Thoracic aorta (tissue), 2 donors: Measurements from ENCODE around the gene NPHP4. TPM values are rescaled to one million over a fixed set of nuclear protein-coding genes. Genes with fewer than 3 reads are reported as not detected.

Experiments
- ATAC-seq: fragments of 150-250 bp; one replicate; pipeline ENCODE4 v1.8.0; 2017; ENCODE audit warnings: low read depth; ENCODE audit not compliant: insufficient number of reproducible peaks, low FRiP score
- DNase-seq: peaks from one replicate; pipeline ENCODE4 v3.0.0-alpha.2; 2020; ENCODE audit warnings: low spot score
- H3K27ac ChIP-seq, 2 donors: fragments of 200-600 bp; sonication (generic); 1 replicate in 1 of 2; 2 replicates in 1 of 2; pipeline ENCODE4 v1.5.1; 2016; ENCODE audit warnings: mild to moderate bottlenecking in 2 of 2, moderate library complexity in 2 of 2
- H3K27me3 ChIP-seq: fragments of 200-600 bp; sonication (generic); replicated peaks from 2 replicates; pipeline ENCODE4 v1.6.0; 2016; ENCODE audit warnings: mild to moderate bottlenecking; ENCODE audit not compliant: insufficient read depth
- H3K36me3 ChIP-seq: fragments of 200-600 bp; sonication (generic); one replicate; pipeline ENCODE4 v1.5.1; 2016
- H3K4me1 ChIP-seq, 2 donors: fragments of 200-600 bp; sonication (generic); 1 replicate in 1 of 2; 2 replicates in 1 of 2; pipeline versions ENCODE4 v1.5.1 to v1.6.0; 2016; ENCODE audit warnings: low read depth in 2 of 2, mild to moderate bottlenecking in 1 of 2; ENCODE audit not compliant: control insufficient read depth in 1 of 2
- H3K4me3 ChIP-seq: fragments of 200-600 bp; sonication (generic); 2 replicates; pipeline ENCODE4 v1.5.1; 2016; ENCODE audit warnings: mild to moderate bottlenecking
- H3K9me3 ChIP-seq: fragments of 200-600 bp; sonication (generic); 2 replicates; pipeline ENCODE4 v1.5.1; 2016
- CTCF ChIP-seq: fragments of 200-600 bp; sonication (generic); IDR thresholded peaks from one replicate; pipeline ENCODE4 v1.5.1; 2019; ENCODE audit warnings: antibody characterized with exemption
- total RNA-seq, 2 donors: library from RNA; depleted of rRNA; stranded (reverse); fragments of >200 nt; gene quantifications; one replicate each; pipeline versions ENCODE4 v1.1.0 to v1.2.3, GENCODE V29; 2016

Gene NPHP4
- total RNA-seq, 2 donors from 2014 or later, result 11.4 to 15.1 TPM

- TF ChIP-seq CTCF, result no peak
- DNase-seq (no peak), ATAC-seq (no peak)
- Histone ChIP-seq H3K27ac (no peak overlapping the region), H3K4me1 (no peaks in the 10 kb centered on the region), H3K36me3 (peaks cover 11% of the 10 kb centered on the region), H3K4me3 (no peak overlapping the region), H3K9me3 (no peaks in the 10 kb centered on the region), H3K27me3 (no peaks in the 10 kb centered on the region)
These were observed 24.7 kb downstream of the NPHP4 start for GRCh38 chr1:5967351-5968160.

DNA sequence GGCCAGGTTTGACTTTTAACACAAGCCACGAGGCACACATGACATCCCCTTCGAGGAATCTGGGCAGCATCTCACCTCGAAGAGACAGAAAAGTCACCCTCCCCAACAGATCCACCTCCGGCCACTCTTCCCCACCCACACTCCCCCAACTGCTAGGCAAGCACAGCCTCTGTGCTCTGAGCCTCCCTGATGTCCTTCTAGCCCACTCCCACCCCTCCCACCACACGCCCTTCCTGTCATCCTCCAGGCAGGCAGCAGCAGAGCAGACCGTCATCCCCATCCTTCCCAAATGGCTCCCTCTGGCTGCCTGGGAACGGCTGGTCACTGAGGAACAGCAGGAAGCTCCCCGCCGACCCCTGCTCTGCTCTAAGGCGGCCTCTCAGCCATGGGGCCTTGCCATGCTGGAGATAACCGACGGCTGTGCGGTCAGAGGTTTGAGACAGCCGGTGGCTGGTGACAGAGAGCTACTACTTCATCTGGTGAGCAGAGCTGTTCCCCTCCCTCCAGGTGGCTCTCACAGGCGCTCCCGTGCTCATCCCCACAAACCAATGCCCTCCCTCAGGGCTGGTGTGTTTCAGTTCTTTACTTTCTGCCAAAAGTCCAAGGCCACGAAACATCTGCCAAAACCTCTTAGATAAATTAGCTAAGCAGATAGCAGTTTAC is 25.6 kb downstream of the NPHP4 start:
- Histone ChIP-seq H3K27ac (no peak overlapping the region), H3K9me3 (no peaks in the 10 kb centered on the region), H3K4me1 (no peaks in the 10 kb centered on the region), H3K27me3 (no peaks in the 10 kb centered on the region), H3K36me3 (peaks cover 11% of the 10 kb centered on the region), H3K4me3 (no peak overlapping the region)
- TF ChIP-seq CTCF, result no peak
- DNase-seq (no peak), ATAC-seq (no peak)

GRCh38 chr1:5965586-5966131 is 26.6 kb downstream of the NPHP4 start:
- DNase-seq, result no peak
- ATAC-seq, result no peak
- Histone ChIP-seq H3K4me1 (no peaks in the 10 kb centered on the region), H3K27ac (no peak overlapping the region), H3K27me3 (no peaks in the 10 kb centered on the region), H3K36me3 (peaks cover 11% of the 10 kb centered on the region), H3K9me3 (no peaks in the 10 kb centered on the region), H3K4me3 (no peak overlapping the region)
- TF ChIP-seq CTCF, result no peak

GRCh38 chr1:5962265-5963105 is 29.7 kb downstream of the NPHP4 start:
- H3K36me3 ChIP-seq, result peaks cover 10% of the 10 kb centered on the region

More at GRCh38 chr1:5962265-5963105, 29.7 kb downstream of the NPHP4 start:
- Histone ChIP-seq H3K27ac (no peak overlapping the region), H3K4me3 (no peak overlapping the region), H3K27me3 (no peaks in the 10 kb centered on the region), H3K9me3 (no peaks in the 10 kb centered on the region), H3K4me1 (no peaks in the 10 kb centered on the region)
- ATAC-seq, result no peak
- DNase-seq, result no peak
- TF ChIP-seq CTCF, result no peak
